K562 (cell line): ENCODE data around the gene SHISA6. TPM values are rescaled to one million over a fixed set of nuclear protein-coding genes. Genes with fewer than 3 reads are reported as not detected.

Experiments
- ATAC-seq: fragments of 200-7000 bp; cut with Tn5 transposase; 3 replicates; pipeline ENCODE4 v1.9.1; 2020; ENCODE audit warnings: moderate library complexity
- BruUV-seq: library from RNA; stranded (reverse); fragments of 400-500 nt; replicated peaks from 2 replicates; lab custom pipeline; 2021; lab: Mats Ljungman, UMichigan
- CTCF ChIA-PET: fragments of 300-600 bp; formaldehyde crosslinking; extraction: SDS; loops from one replicate; lab custom pipeline; 2021; ENCODE audit warnings: low intra/inter-chr PET ratio; lab: Yijun Ruan, JAX
- POLR2A ChIA-PET: fragments of 300-600, 350-650 bp; sonication (Branson Sonifier 250); formaldehyde crosslinking; extraction: SDS; loops from one replicate; lab custom pipeline; 2021; ENCODE audit warnings: antibody characterized with exemption, inconsistent platforms; lab: Yijun Ruan, JAX
- DNase-seq, 4 experiments: peaks; one replicate each; pipeline versions ENCODE4 v3.0.0 to v3.0.0-alpha.2; 2011 to 2018; ENCODE audit warnings: low spot score in 3 of 4, mixed read lengths in 3 of 4; ENCODE audit errors: extremely low read depth in 1 of 4
- FAIRE-seq: peaks from 2 replicates; lab custom pipeline; 2011; peaks lifted over from hg19 to GRCh38; lab: Jason Lieb, UNC
- H2AFZ ChIP-seq: 2 replicates; pipeline ENCODE4 v1.6.0; 2011; ENCODE audit warnings: low read depth, low read length, control low read depth, inconsistent platforms
- H3K27ac ChIP-seq: fragments of 200-600 bp; 3 replicates; pipeline ENCODE4 v1.8.0; 2011; ENCODE audit warnings: low read depth, mild to moderate bottlenecking, control low read depth, inconsistent platforms, low read length, moderate library complexity, mixed read lengths; ENCODE audit errors: extremely low read depth
- H3K27me3 ChIP-seq, 2 experiments: fragments of 300-600 bp in 1 of 2; 2 replicates in 1 of 2; 3 replicates in 1 of 2; pipeline versions ENCODE4 v1.6.0 to v1.8.0; 2011; ENCODE audit warnings: inconsistent platforms in 2 of 2, low read length in 2 of 2, mild to moderate bottlenecking in 1 of 2, mixed read lengths in 1 of 2, moderate library complexity in 1 of 2; ENCODE audit not compliant: control insufficient read depth in 2 of 2, insufficient read depth in 2 of 2
- H3K36me3 ChIP-seq: fragments of 300-600 bp; 3 replicates; pipeline ENCODE4 v1.8.0; 2011; ENCODE audit warnings: mild to moderate bottlenecking, low read length, inconsistent platforms; ENCODE audit not compliant: control insufficient read depth, insufficient read depth
- H3K4me1 ChIP-seq, 2 experiments: fragments of 200-600 bp in 1 of 2; replicated peaks in 1 of 2; 2 replicates in 1 of 2; 3 replicates in 1 of 2; pipeline versions ENCODE4 v1.5.1 to v1.8.0; 2011; ENCODE audit warnings: inconsistent platforms in 2 of 2, low read length in 2 of 2, mild to moderate bottlenecking in 1 of 2, mixed read lengths in 1 of 2, moderate library complexity in 1 of 2; ENCODE audit not compliant: control insufficient read depth in 2 of 2, insufficient read depth in 2 of 2
- H3K4me2 ChIP-seq: 2 replicates; pipeline ENCODE4 v1.6.1; 2011; ENCODE audit warnings: low read length, control low read depth, inconsistent platforms, mixed read lengths; ENCODE audit not compliant: insufficient read depth
- H3K4me3 ChIP-seq: fragments of 200-600 bp; sonication (generic), shearing (Covaris generic); 2 replicates; pipeline ENCODE4 v1.5.1; 2016; ENCODE audit warnings: control low read depth, inconsistent platforms
- H3K79me2 ChIP-seq: fragments of 200-600 bp; 3 replicates; pipeline ENCODE4 v1.8.0; 2011; ENCODE audit warnings: low read length, inconsistent platforms; ENCODE audit not compliant: control insufficient read depth, insufficient read depth
- H3K9ac ChIP-seq, 2 experiments: 2 replicates each; pipeline versions ENCODE4 v1.6.0 to v1.6.1; 2011; ENCODE audit warnings: low read depth in 2 of 2, low read length in 2 of 2, control low read depth in 1 of 2, inconsistent platforms in 1 of 2, mild to moderate bottlenecking in 1 of 2, mixed read lengths in 1 of 2; ENCODE audit not compliant: insufficient read depth in 1 of 2
- H3K9me1 ChIP-seq: one replicate; pipeline ENCODE4 v1.6.0; 2011; ENCODE audit warnings: inconsistent platforms, mild to moderate bottlenecking, low read length, moderate library complexity; ENCODE audit not compliant: control insufficient read depth, insufficient read depth
- H3K9me3 ChIP-seq: replicated peaks from 2 replicates; pipeline ENCODE4 v1.5.1; 2011; ENCODE audit warnings: low read depth, low read length, inconsistent platforms; ENCODE audit not compliant: control insufficient read depth, insufficient read depth
- H4K20me1 ChIP-seq: replicated peaks from 2 replicates; pipeline ENCODE4 v1.6.1; 2011; ENCODE audit warnings: low read length, inconsistent platforms, mixed read lengths; ENCODE audit not compliant: control insufficient read depth, insufficient read depth
- CBFB ChIP-seq: sonication (generic); formaldehyde crosslinking; IDR thresholded peaks from 2 replicates; pipeline ENCODE4 v1.4.0; 2020; ENCODE audit warnings: mild to moderate bottlenecking, missing genetic modification reagents
- CBX2 ChIP-seq: fragments of 200-600 bp; sonication (generic); IDR thresholded peaks from one replicate; pipeline ENCODE4 v1.6.1; 2012; ENCODE audit warnings: mild to moderate bottlenecking, low read length, inconsistent platforms; ENCODE audit not compliant: insufficient read depth, poor library complexity, severe bottlenecking
- CCAR2 ChIP-seq: fragments of 200-400 bp; formaldehyde crosslinking; IDR thresholded peaks from 2 replicates; pipeline ENCODE4 v1.6.1; 2017; ENCODE audit warnings: mild to moderate bottlenecking, low read depth, low read length
- DLX4 ChIP-seq: fragments of 250-450 bp; sonication (Bioruptor Pico); IDR thresholded peaks from 2 replicates; pipeline ENCODE4 v1.6.1; 2021; ENCODE audit warnings: mild to moderate bottlenecking
- DNMT1 ChIP-seq: fragments of 450-650 bp; IDR thresholded peaks from 2 replicates; pipeline ENCODE4 v1.6.1; 2016; ENCODE audit warnings: antibody characterized with exemption, mild to moderate bottlenecking
- HOMEZ ChIP-seq: fragments of 250-450 bp; sonication (Bioruptor Pico); IDR thresholded peaks from 2 replicates; pipeline ENCODE4 v1.4.0; 2020; ENCODE audit warnings: mild to moderate bottlenecking, moderate library complexity
- KAT7 ChIP-seq: sonication (generic); formaldehyde crosslinking; IDR thresholded peaks from 2 replicates; pipeline ENCODE4 v1.8.0; 2022; ENCODE audit warnings: missing genetic modification reagents, mild to moderate bottlenecking, borderline replicate concordance
- MAFF ChIP-seq: IDR thresholded peaks from 2 replicates; pipeline ENCODE4 v1.6.1; 2012; ENCODE audit warnings: low read length, improper control_type of control experiment
- MAFG ChIP-seq: fragments of 450-650 bp; conservative IDR thresholded peaks from 2 replicates; pipeline ENCODE4 v1.6.1; 2016; ENCODE audit warnings: missing genetic modification characterization, missing compliant biosample characterization
- NFATC3 ChIP-seq: fragments of 450-650 bp; IDR thresholded peaks from 2 replicates; pipeline ENCODE4 v1.6.1; 2017; ENCODE audit warnings: mild to moderate bottlenecking
- NFRKB ChIP-seq: fragments of 450-650 bp; IDR thresholded peaks from 2 replicates; pipeline ENCODE4 v1.6.1; 2016; ENCODE audit warnings: low read depth
- PTBP1 ChIP-seq: fragments of 200-400 bp; formaldehyde crosslinking; IDR thresholded peaks from 2 replicates; pipeline ENCODE4 v1.6.1; 2017; ENCODE audit warnings: low read depth, low read length
- ZBTB7A ChIP-seq: IDR thresholded peaks from 2 replicates; pipeline ENCODE4 v1.6.1; 2011; ENCODE audit warnings: low read depth, mild to moderate bottlenecking, low read length, moderate library complexity, borderline replicate concordance; ENCODE audit not compliant: control insufficient read depth
- ZNF134 ChIP-seq: fragments of 250-450 bp; sonication (Bioruptor Pico); conservative IDR thresholded peaks from 2 replicates; pipeline ENCODE4 v1.4.0; 2020
- ZNF589 ChIP-seq: fragments of 200-800 bp; sonication (Bioruptor generic); IDR thresholded peaks from 2 replicates; pipeline ENCODE4 v1.6.1; 2016; ENCODE audit warnings: low read depth, missing genetic modification characterization, missing compliant biosample characterization
- ZSCAN32 ChIP-seq: fragments of 450-650 bp; formaldehyde crosslinking; IDR thresholded peaks from 2 replicates; pipeline ENCODE4 v1.4.0; 2020; ENCODE audit warnings: mild to moderate bottlenecking, moderate library complexity
- WGBS: fragments of 100-300 bp; shearing (Covaris generic); methylation state at CpG from one replicate; pipeline ENCODE4 v1.1.6; 2016; ENCODE audit warnings: low coverage, mixed read lengths; ENCODE audit not compliant: insufficient coverage; ENCODE audit errors: missing lambda C conversion rate; 5-methylcytosine and 5-hydroxymethylcytosine counted together
- in situ Hi-C: fragments of 300-500 bp; cut with MboI; formaldehyde crosslinking; loops from 4 replicates; pipeline ENCODE4 v1.15.0; 2018; ENCODE audit warnings: inconsistent platforms, mixed read lengths
- intact Hi-C: fragments of 100-400 bp; cut with micrococcal nuclease; formaldehyde crosslinking; loops from 2 replicates; pipeline ENCODE4 v1.14.2; 2022
- polyA plus RNA-seq, 8 experiments: library from polyadenylated mRNA; depleted of rRNA in 4 of 8; stranded (reverse) in 5 of 8; unstranded in 3 of 8; fragments of >200 nt; fragmentation: Nextera tagmentation in 2 of 8; fragmentation: Illumina TruSeq in 1 of 8; extraction: Ambion mirVana in 2 of 8; extraction: Trizol in 1 of 8; gene quantifications; 2 replicates each; pipeline versions ENCODE4 v1.2.1 to v1.2.3, GENCODE V29; 2011 to 2014; ENCODE audit warnings: inconsistent platforms in 1 of 8, missing spikeins in 1 of 8
- total RNA-seq, 7 experiments: library from RNA; depleted of rRNA in 6 of 7; stranded (reverse); fragments of >200 nt in 6 of 7; fragmentation: Illumina TruSeq in 2 of 7; extraction: Trizol in 2 of 7; gene quantifications; 2 replicates each; pipeline versions ENCODE4 v1.2.1 to v1.2.3, GENCODE V29; 2011 to 2021; ENCODE audit warnings: low replicate concordance in 1 of 7

SHISA6 gene
- total and polyA plus RNA-seq, 9 of the 15 experiments (the other 6 are each of a cell fraction or from before 2014, with no cell fraction given), result not detected

- no peaks in the 10 kb centered on the region for H3K36me3 ChIP-seq
- WGBS, result 0% methylated on average over 6 of the region's 6 CpGs
- no peaks in the 10 kb centered on the region for H3K9me3 ChIP-seq
- H3K27me3 ChIP-seq, result no peaks in the 10 kb centered on the region
- no peaks in the 10 kb centered on the region for H3K9me1 ChIP-seq
- no peaks in the 10 kb centered on the region for H3K79me2 ChIP-seq
- no peak overlapping the region for H3K4me2 ChIP-seq
- in situ Hi-C loops (no loop called here), intact Hi-C loops (no loop called here)
- no peak overlapping the region for H2AFZ ChIP-seq
- H3K9ac ChIP-seq, result no peak overlapping the region
- FAIRE-seq (no peak), ATAC-seq (no peak), DNase-seq (no peak)
- no peak overlapping the region for H3K4me3 ChIP-seq
- TF ChIP-seq ZNF589 (CRISPR knock-in tag) (no peak), ZNF134 (no peak), CCAR2 (no peak), NFATC3 (no peak), PTBP1 (no peak), DNMT1 (no peak), ZSCAN32 (CRISPR knock-in tag) (no peak), NFRKB (no peak), DLX4 (CRISPR knock-in tag) (no peak), KAT7 (CRISPR knock-in tag) (no peak), CBX2 (no peak), MAFG (tag) (no peak), ZBTB7A (no peak), HOMEZ (CRISPR knock-in tag) (no peak), CBFB (CRISPR knock-in tag) (no peak), MAFF (no peak)
- ChIA-PET POLR2A (interaction anchor here (0.8 kb wide), 1 partner anchor 20 kb away, joined by 3 read pairs; no protein-coding TSS in a partner anchor), CTCF (no interaction called here)
- no peak overlapping the region for H3K27ac ChIP-seq
- H3K4me1 ChIP-seq, result no peaks in the 10 kb centered on the region
- no peaks in the 10 kb centered on the region for H4K20me1 ChIP-seq
- BruUV-seq, result no TSS peak
Observed at GRCh38 chr17:11244776-11245175, 3.8 kb downstream of the SHISA6 start.
